ENCODE data around the gene ADGRA1. TPM values are rescaled to one million over a fixed set of nuclear protein-coding genes. Genes with fewer than 3 reads are reported as not detected.
"Not testable (repeated sequence)": the region's sequence is repeated elsewhere in the genome, so short reads cannot be mapped to it uniquely, and the experiment has no call there.

ADGRA1 gene
- total RNA-seq, 1 donor from 2014 or later = not detected

DNA sequence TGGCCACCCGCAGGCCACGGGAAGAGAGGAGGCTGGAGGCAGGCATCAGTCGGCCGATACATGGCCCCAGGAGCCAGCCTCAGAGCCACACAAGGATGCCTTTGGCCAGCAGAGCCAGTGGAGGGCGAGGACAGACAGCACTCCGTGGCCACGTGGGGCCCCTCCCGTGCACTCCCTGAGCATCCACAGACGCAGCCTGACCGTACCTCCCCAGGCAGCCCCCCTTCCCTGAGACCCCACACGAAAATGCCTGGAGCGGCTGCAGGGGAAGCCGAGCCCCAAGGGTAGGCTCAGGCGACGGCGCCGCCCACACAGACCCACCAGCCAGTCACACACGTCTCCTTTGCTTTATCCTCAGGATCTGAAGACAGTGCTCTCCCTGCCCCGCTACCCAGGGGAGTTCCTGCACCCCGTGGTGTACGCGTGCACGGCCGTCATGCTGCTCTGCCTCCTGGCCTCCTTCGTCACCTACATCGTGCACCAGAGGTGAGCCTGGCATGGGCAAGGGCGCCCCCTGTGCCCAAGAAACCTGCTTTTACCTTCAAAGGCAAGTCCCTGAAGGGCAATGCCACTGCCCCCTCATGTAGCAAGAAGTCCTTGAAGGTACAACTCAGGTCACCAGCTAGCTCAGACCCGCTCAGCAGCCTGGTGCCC lies 9.0 kb downstream of the ADGRA1 start:
- no peak for ATAC-seq

DNA sequence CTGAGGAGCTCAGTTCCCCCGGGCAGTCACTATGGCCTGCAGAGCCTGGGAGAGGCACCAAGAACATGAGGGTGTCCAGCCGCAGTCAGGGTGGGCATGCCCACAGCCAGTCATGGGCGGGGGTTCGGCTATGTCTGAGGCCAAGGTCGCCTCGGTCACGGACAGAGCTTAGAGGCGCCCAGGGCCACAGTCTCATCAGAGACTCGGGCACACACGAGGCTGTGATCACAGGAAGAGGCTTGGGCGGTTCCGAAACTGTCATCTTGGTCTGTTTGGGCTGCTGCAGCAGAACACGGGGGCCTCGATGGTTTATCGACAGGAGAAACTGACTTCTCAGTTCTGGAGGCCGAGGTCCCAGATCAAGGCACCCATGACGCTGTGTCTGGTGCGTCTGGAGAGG lies 9.7 kb downstream of the ADGRA1 start:
- ATAC-seq = no peak

- ATAC-seq = no peak
These were observed 10.2 kb downstream of the ADGRA1 start for GRCh38 chr10:133097961-133098360.

DNA sequence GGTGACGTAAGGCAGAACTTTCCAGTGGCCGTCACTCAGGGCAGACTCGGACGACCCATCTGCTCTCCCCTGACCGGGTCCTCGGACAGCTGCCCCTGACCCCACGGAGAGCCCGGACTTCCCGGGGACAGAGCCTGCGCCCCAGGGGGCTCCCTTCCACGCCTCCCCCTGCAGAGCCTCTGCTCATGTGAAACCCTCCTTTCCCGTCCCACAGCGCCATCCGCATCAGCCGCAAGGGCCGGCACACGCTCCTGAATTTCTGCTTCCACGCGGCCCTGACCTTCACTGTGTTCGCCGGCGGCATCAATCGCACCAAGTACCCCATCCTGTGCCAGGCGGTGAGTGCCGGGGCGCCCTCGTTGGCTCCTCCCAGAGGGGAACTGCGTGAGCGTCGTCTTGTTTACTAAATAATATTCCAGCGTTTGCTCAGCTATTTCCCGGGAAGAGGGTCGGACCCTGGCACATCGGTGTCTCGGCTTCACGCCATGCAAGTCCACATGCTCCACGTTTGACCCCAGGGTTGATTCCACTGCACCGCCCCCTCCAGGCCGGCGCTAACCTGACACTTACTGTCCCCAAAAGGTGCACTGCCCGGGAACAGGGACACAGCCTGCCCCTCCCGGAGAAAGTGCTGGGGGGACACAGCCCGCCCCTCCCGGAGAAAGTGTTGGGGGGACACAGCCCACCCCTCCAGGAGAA lies 10.9 kb downstream of the ADGRA1 start:
- no peak for ATAC-seq

DNA sequence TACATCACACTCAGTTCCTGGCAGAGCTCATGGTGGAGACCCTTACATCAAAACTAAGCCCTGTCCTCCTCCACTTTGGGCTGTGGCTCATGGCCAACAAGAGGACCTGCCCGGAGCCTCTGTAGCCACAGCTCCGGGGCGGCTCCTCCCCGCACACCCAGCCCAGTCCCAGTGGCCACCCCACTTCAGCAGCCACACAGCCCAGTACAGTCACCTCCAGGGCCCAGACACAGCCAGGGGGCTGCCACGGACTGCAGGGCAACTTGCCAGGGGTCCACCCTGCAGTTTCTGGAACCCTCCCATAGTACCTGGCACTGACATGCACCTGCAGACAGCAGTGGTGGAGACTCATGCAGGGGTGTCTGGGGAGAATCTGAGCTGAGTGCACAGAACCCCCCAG lies 11.8 kb downstream of the ADGRA1 start:
- ATAC-seq = no peak

- ATAC-seq = no peak
These were observed 12.5 kb downstream of the ADGRA1 start for GRCh38 chr10:133100186-133100585.

DNA sequence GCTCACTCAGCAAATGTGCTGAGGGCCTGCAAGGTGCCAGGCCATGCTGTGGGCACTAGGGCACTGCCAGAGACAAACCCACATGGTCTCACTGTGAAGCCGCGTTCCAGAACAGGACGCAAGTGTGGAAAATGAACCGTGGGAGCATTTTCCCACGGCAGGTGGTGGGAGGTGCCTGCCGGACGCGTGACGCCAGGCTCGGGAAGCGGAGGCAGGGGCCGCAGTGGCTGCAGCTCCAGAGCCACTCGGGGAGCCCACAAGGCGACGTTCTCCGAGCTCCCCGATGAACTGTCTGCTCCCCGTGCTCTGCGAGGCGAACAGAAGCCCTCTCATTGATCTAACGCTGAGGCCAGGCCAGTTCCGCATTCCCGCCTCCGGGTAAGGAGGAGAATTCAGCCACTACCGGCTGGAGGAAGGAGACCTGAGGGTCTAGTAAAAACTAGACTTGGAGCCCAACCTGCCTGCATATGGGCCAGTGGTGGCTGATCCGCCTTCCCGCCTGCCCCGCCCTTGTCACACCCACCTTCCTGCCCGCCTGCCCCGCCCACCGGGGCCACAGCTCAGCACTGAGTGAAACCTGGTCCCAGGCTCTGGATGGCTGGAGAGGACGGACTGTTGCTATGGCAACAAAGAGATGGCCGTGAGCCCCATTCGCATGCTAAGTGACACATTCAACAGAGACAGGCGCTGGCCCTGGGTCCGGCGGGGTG lies 13.1 kb downstream of the ADGRA1 start:
- peak; percentile 54 for ATAC-seq

DNA sequence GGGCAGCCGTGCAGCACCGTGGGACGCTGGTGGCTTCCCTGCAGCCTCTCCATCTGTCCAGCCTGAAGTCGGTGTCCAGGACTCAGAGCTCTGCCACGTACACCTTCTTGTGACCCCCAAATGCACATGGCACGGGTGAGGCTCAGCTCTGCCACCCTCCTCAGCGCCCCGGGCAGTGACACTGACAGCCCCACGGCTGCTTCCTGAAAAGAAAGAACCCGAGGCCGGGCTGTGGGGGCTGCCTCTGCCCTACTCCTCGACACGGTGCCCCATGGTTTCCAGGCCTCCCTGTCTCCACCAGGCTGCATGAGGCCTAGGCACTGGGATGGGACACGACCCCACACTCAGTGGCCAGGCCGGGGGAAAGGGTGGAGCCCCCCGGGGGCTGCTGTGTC lies 13.7 kb downstream of the ADGRA1 start:
- no peak for ATAC-seq

GRCh38 chr10:133102415-133103095 lies 14.8 kb downstream of the ADGRA1 start:
- no peak for ATAC-seq

- ATAC-seq = no peak
These were observed 15.7 kb downstream of the ADGRA1 start for GRCh38 chr10:133103311-133103910.

- no peak for ATAC-seq
These were observed 16.6 kb downstream of the ADGRA1 start for GRCh38 chr10:133104068-133104962.

GRCh38 chr10:133104963-133105640 lies 17.4 kb downstream of the ADGRA1 start:
- no peak for ATAC-seq

DNA sequence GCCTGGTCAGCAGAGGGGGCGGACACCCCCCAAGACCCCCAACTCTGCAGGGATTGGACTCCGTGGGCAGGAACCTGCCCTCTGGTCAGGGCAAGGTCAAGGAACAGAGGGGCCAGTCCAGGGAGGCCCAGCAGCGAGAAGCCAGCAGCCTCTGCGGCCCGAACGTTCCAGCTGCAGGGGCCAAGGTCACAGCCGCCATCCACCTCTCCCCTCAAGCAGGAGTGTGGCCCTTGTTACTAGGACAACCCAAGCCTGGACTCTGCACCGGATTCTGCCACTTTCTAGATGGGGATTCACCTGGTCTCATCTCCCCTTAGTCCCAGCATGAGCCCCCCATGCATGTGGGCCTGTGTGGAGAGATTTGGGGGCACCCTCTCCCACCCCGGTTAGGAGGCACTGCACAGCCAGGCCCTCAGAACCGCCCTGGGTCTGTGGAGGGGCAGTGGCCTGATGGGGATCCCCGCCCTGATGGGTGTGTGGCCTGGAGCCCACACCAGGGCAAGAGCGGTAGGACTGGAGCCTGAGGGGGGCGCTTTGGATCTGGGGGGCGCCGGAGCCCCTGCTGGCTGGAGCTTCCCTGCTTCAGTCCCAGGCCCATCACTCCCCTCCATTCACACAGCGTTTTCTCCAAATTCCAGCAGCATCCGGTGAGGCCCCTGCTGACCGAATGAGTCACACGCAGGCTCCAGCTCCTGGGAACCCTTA lies 18.1 kb downstream of the ADGRA1 start:
- ATAC-seq = no peak

DNA sequence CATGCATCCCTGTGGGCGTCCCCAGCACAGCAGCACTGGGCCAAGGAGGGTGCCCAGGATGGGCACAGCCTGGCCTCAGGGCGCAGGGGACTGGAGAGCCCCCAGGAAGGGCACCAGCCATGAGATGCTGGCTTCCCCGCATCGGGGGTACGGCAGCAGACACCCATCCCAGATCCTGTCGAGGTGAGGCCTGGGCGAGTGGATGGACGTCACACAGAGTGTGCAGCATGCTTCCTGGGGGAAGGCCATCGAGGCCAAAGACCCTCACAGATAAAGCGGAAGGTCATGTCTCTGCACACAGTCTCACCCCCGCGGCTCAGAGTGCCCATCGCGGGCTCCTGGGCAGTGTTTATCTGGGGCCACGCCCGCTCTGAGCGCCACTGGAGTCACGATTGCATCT lies 18.8 kb downstream of the ADGRA1 start:
- no peak for ATAC-seq

GRCh38 chr10:133107442-133107841 lies 19.7 kb downstream of the ADGRA1 start:
- no peak for ATAC-seq

DNA sequence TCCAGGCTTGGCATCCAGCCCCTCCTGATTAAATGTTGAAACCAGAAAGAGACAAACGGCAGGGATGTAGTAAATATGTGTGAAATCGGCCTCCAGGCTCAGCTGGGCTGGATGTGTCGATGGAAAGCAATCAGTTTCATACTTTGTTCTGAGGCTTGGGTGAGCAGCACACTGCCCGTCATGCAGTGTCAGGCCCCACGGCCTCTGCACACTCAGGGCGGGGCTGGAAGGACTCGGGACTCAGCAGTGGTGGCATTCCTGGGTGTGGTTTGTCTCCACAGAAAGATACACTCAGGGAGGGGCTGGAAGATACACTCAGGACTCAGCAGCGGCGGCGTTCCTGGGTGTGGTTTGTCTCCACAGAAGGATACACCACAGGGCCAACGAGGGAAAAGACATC lies 22.0 kb downstream of the ADGRA1 start:
- ATAC-seq = peak; percentile 49

- peak; percentile 64 for ATAC-seq
These were observed 22.4 kb downstream of the ADGRA1 start for GRCh38 chr10:133110133-133110532.

DNA sequence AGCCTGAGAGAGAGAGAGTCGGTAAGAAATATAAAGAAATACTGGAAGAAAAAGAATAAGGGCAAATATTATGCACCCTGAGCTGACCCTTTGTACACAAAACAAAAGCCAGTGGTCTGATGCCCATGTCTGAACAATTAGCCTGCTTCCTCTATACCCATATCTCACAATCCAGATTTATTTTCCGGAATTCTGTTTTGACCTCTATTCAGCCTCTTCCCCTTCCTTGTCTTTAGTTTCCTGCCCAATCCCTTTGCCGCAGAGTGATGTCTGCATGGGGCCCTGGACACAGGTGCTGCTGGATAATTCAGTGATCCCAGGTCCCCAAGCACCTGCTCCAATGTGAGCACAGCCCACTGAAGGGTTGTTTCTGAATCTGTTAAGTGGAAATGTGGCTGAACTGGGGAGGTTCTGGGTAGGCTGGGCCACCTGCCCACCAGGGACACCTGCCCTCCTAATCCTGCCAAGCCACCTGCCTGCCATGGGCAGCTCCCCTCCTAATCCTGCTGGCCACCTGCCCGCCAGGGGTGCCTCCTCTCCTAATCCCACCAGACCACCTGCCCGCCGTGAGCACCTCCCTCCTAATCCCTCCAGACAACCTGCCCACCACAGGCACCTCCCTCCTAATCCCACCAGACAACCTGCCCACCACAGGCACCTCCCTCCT lies 23.0 kb downstream of the ADGRA1 start:
- ATAC-seq = no peak

DNA sequence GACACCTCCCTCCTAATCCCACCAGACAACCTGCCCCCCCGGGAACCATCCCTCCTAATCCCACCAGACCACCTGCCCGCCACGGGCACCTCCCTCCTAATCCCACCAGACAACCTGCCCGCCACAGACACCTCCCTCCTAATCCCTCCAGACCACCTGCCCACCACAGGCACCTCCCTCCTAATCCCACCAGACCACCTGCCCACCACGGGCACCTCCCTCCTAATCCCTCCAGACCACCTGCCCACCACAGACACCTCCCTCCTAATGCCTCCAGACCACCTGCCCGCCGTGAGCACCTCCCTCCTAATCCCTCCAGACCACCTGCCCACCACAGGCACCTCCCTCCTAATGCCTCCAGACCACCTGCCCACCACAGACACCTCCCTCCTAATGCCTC lies 23.9 kb downstream of the ADGRA1 start:
- not testable (repeated sequence) for ATAC-seq
